SK-N-SH (cell line): ENCODE measurements around the gene CAVIN3. TPM values are rescaled to one million over a fixed set of nuclear protein-coding genes. Genes with fewer than 3 reads are reported as not detected.

Source experiments
- CTCF ChIA-PET: fragments of 300-600, 350-600 bp; formaldehyde crosslinking; extraction: SDS; loops from one replicate; lab custom pipeline; 2021; lab: Yijun Ruan, JAX
- POLR2A ChIA-PET: fragments of 350-600 bp; sonication (Branson Sonifier 250); formaldehyde crosslinking; extraction: SDS; loops from one replicate; lab custom pipeline; 2020; ENCODE audit warnings: antibody characterized with exemption, inconsistent platforms; lab: Yijun Ruan, JAX
- DNase-seq: peaks from one replicate; pipeline ENCODE4 v3.0.0; 2012
- H2AFZ ChIP-seq: fragments of 200-600 bp; sonication (generic); 2 replicates; pipeline ENCODE4 v1.8.1; 2016; ENCODE audit warnings: antibody characterized with exemption, mild to moderate bottlenecking, low read depth
- H3F3A ChIP-seq: fragments of 200-600 bp; sonication (generic); replicated peaks from 2 replicates; pipeline ENCODE3; 2016; ENCODE audit warnings: antibody characterized with exemption, mild to moderate bottlenecking; ENCODE audit not compliant: insufficient read depth
- H3K27ac ChIP-seq, 2 experiments: fragments of 200-500 bp in 1 of 2; fragments of 200-600 bp in 1 of 2; sonication (Bioruptor generic) in 1 of 2; sonication (generic), shearing (Covaris generic) in 1 of 2; 2 replicates each; pipeline versions ENCODE4 v1.5.1 to v1.6.1; 2014 to 2016; ENCODE audit warnings: low read depth in 2 of 2, inconsistent platforms in 1 of 2, low read length in 1 of 2, mild to moderate bottlenecking in 1 of 2, mixed read lengths in 1 of 2
- H3K27me3 ChIP-seq: fragments of 200-600 bp; sonication (generic), shearing (Covaris generic); 2 replicates; pipeline ENCODE4 v1.6.1; 2016; ENCODE audit warnings: mixed run types; ENCODE audit not compliant: insufficient read depth
- H3K36me3 ChIP-seq, 2 experiments: fragments of 200-500 bp in 1 of 2; fragments of 200-600 bp in 1 of 2; sonication (Bioruptor generic) in 1 of 2; sonication (generic) in 1 of 2; replicated peaks in 1 of 2; 2 replicates each; pipeline versions ENCODE3 to v1.5.1; 2014 to 2016; ENCODE audit warnings: low read length in 1 of 2, mild to moderate bottlenecking in 1 of 2; ENCODE audit not compliant: insufficient read depth in 2 of 2, control insufficient read depth in 1 of 2
- H3K4me1 ChIP-seq, 2 experiments: fragments of 200-500 bp in 1 of 2; fragments of 200-600 bp in 1 of 2; sonication (Bioruptor generic) in 1 of 2; sonication (generic), shearing (Covaris generic) in 1 of 2; 2 replicates each; pipeline versions ENCODE4 v1.5.1 to v1.6.1; 2014 to 2016; ENCODE audit warnings: low read depth in 1 of 2, low read length in 1 of 2, mixed run types in 1 of 2; ENCODE audit not compliant: insufficient read depth in 2 of 2, control insufficient read depth in 1 of 2
- H3K4me2 ChIP-seq: fragments of 200-600 bp; sonication (generic), shearing (Covaris generic); 2 replicates; pipeline ENCODE4 v1.6.1; 2017; ENCODE audit warnings: mixed run types
- H3K4me3 ChIP-seq, 2 experiments: fragments of 200-500 bp in 1 of 2; fragments of 200-600 bp in 1 of 2; sonication (Bioruptor generic) in 1 of 2; sonication (generic), shearing (Covaris generic) in 1 of 2; 2 replicates each; pipeline versions ENCODE4 v1.5.1 to v1.8.1; 2014 to 2016; ENCODE audit warnings: low read depth in 2 of 2, inconsistent platforms in 1 of 2, low read length in 1 of 2, mild to moderate bottlenecking in 1 of 2, mixed read lengths in 1 of 2, moderate library complexity in 1 of 2
- H3K79me2 ChIP-seq: fragments of 200-600 bp; sonication (generic); 2 replicates; pipeline ENCODE4 v1.8.1; 2017; ENCODE audit warnings: mild to moderate bottlenecking; ENCODE audit not compliant: insufficient read depth
- H3K9ac ChIP-seq: fragments of 200-600 bp; sonication (generic); 2 replicates; pipeline ENCODE4 v1.6.1; 2017; ENCODE audit warnings: mixed run types
- H3K9me2 ChIP-seq: fragments of 200-600 bp; sonication (generic); 2 replicates; pipeline ENCODE4 v1.6.1; 2017; ENCODE audit warnings: mixed run types
- H3K9me3 ChIP-seq: fragments of 200-600 bp; sonication (generic); 2 replicates; pipeline ENCODE4 v1.6.1; 2017; ENCODE audit warnings: mixed run types, mild to moderate bottlenecking, moderate library complexity
- H4K20me1 ChIP-seq: fragments of 200-600 bp; sonication (generic); 2 replicates; pipeline ENCODE4 v1.6.1; 2017; ENCODE audit warnings: mild to moderate bottlenecking, mixed run types; ENCODE audit not compliant: insufficient read depth
- CHD2 ChIP-seq: fragments of 150-350 bp; IDR thresholded peaks from 2 replicates; pipeline ENCODE4 v1.6.1; 2018; ENCODE audit warnings: low read length; ENCODE audit not compliant: partially characterized antibody
- EP300 ChIP-seq, 2 experiments: IDR thresholded peaks; 2 replicates each; pipeline versions ENCODE4 v1.4.0 to v1.6.1; 2012; ENCODE audit warnings: borderline replicate concordance in 1 of 2, low read depth in 1 of 2, low read length in 1 of 2
- EZH2phosphoT487 ChIP-seq: fragments of 200-600 bp; sonication (generic); IDR thresholded peaks from 2 replicates; pipeline ENCODE4 v1.6.1; 2017; ENCODE audit warnings: low read depth, mixed run types, mild to moderate bottlenecking, antibody characterized with exemption, moderate library complexity, borderline replicate concordance
- FOSL2 ChIP-seq: IDR thresholded peaks from 2 replicates; pipeline ENCODE4 v1.4.0; 2012; ENCODE audit warnings: low read depth, mild to moderate bottlenecking, moderate library complexity, borderline replicate concordance
- FOXM1 ChIP-seq: IDR thresholded peaks from 2 replicates; pipeline ENCODE4 v1.4.0; 2012; ENCODE audit warnings: low read depth, mild to moderate bottlenecking
- GABPA ChIP-seq: IDR thresholded peaks from 2 replicates; pipeline ENCODE4 v1.4.0; 2012; ENCODE audit warnings: low read depth, mild to moderate bottlenecking
- JUND ChIP-seq: IDR thresholded peaks from 2 replicates; pipeline ENCODE4 v1.4.0; 2012
- MXI1 ChIP-seq: IDR thresholded peaks from 2 replicates; pipeline ENCODE4 v1.6.1; 2012; ENCODE audit warnings: mild to moderate bottlenecking, low read depth, low read length, improper control_type of control experiment
- NRF1 ChIP-seq: IDR thresholded peaks from 2 replicates; pipeline ENCODE4 v1.6.1; 2012; ENCODE audit warnings: low read depth, mild to moderate bottlenecking, low read length
- RFX5 ChIP-seq: IDR thresholded peaks from 2 replicates; pipeline ENCODE4 v1.6.1; 2012; ENCODE audit warnings: mild to moderate bottlenecking, improper control_type of control experiment, low read length
- RXRA ChIP-seq: IDR thresholded peaks from 2 replicates; pipeline ENCODE4 v1.4.0; 2012; ENCODE audit warnings: low read depth, mild to moderate bottlenecking, borderline replicate concordance
- SMC3 ChIP-seq: IDR thresholded peaks from 2 replicates; pipeline ENCODE4 v1.6.1; 2012; ENCODE audit warnings: low read depth, low read length, improper control_type of control experiment
- TEAD4 ChIP-seq: IDR thresholded peaks from 2 replicates; pipeline ENCODE4 v1.4.0; 2012; ENCODE audit warnings: mild to moderate bottlenecking, borderline replicate concordance; ENCODE audit not compliant: insufficient read depth
- WGBS: methylation state at CpG from one replicate; pipeline ENCODE4 v1.1.6; 2017; ENCODE audit warnings: low lambda C conversion rate; 5-methylcytosine and 5-hydroxymethylcytosine counted together
- polyA plus RNA-seq, 3 experiments: library from polyadenylated mRNA; depleted of rRNA; stranded (reverse); fragments of >200 nt; gene quantifications; 2 replicates each; pipeline ENCODE4 v1.2.3, GENCODE V29; 2012
- TF ChIP-seq, protein P1 (sequence below): IDR thresholded peaks from 2 replicates; pipeline ENCODE4 v1.4.0; 2012; ENCODE audit warnings: low read depth
- TF ChIP-seq, protein P2 (sequence below): IDR thresholded peaks from 2 replicates; pipeline ENCODE4 v1.4.0; 2012; ENCODE audit warnings: low read depth, borderline replicate concordance
- TF ChIP-seq, protein P3 (sequence below): IDR thresholded peaks from 2 replicates; pipeline ENCODE4 v1.6.1; 2012; ENCODE audit warnings: mild to moderate bottlenecking, low read depth, low read length, moderate library complexity

The CAVIN3 gene
- polyA plus RNA-seq, 1 of the 3 experiments (the other 2 are of a cell fraction) = 23.5 TPM

DNA sequence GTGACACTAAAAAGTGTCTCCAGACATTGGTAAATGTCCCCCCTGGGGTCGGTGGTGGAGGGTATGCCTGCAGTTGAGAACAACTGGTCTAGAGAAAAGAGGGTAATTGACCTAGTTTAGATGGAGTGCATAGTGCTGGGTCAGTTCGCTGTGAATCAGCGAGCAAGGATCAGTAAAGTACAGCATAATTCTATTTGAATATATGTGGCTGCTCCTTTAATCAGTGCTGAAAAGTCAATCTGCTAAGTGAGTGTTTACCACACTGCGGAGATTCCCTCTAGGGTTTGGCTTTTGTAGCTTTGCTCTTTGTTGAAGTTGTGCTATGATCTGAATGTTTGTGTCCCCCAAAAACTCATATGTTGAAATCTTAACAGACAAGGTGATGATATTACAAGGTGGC, 15.0 kb downstream of the CAVIN3 start:
- H3K79me2 ChIP-seq = no peaks in the 10 kb centered on the region
- H3K27ac ChIP-seq = no peak overlapping the region
- no peak overlapping the region for H3K4me3 ChIP-seq
- WGBS = 6% methylated on average over 4 of the region's 4 CpGs
- no peak for TF ChIP-seq SMC3
- no peak for TF ChIP-seq EZH2phosphoT487
- no peak for TF ChIP-seq RXRA
- TF ChIP-seq MXI1 = no peak
- no peak for TF ChIP-seq EP300 (IDR thresholded peaks at IDR 0.05; ENCODE audit: borderline replicate concordance in 1 of 2, low read depth in 1 of 2, low read length in 1 of 2)
- TF ChIP-seq, protein P1, sequence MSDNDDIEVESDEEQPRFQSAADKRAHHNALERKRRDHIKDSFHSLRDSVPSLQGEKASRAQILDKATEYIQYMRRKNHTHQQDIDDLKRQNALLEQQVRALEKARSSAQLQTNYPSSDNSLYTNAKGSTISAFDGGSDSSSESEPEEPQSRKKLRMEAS = no peak
- TF ChIP-seq, protein P2, sequence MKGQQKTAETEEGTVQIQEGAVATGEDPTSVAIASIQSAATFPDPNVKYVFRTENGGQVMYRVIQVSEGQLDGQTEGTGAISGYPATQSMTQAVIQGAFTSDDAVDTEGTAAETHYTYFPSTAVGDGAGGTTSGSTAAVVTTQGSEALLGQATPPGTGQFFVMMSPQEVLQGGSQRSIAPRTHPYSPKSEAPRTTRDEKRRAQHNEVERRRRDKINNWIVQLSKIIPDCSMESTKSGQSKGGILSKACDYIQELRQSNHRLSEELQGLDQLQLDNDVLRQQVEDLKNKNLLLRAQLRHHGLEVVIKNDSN = no peak
- no peak for TF ChIP-seq FOXM1
- no peak for TF ChIP-seq RFX5
- no peak for TF ChIP-seq TEAD4
- no peak for TF ChIP-seq CHD2
- no peak for TF ChIP-seq FOSL2
- TF ChIP-seq GABPA = no peak
- TF ChIP-seq JUND = no peak
- TF ChIP-seq, protein P3, sequence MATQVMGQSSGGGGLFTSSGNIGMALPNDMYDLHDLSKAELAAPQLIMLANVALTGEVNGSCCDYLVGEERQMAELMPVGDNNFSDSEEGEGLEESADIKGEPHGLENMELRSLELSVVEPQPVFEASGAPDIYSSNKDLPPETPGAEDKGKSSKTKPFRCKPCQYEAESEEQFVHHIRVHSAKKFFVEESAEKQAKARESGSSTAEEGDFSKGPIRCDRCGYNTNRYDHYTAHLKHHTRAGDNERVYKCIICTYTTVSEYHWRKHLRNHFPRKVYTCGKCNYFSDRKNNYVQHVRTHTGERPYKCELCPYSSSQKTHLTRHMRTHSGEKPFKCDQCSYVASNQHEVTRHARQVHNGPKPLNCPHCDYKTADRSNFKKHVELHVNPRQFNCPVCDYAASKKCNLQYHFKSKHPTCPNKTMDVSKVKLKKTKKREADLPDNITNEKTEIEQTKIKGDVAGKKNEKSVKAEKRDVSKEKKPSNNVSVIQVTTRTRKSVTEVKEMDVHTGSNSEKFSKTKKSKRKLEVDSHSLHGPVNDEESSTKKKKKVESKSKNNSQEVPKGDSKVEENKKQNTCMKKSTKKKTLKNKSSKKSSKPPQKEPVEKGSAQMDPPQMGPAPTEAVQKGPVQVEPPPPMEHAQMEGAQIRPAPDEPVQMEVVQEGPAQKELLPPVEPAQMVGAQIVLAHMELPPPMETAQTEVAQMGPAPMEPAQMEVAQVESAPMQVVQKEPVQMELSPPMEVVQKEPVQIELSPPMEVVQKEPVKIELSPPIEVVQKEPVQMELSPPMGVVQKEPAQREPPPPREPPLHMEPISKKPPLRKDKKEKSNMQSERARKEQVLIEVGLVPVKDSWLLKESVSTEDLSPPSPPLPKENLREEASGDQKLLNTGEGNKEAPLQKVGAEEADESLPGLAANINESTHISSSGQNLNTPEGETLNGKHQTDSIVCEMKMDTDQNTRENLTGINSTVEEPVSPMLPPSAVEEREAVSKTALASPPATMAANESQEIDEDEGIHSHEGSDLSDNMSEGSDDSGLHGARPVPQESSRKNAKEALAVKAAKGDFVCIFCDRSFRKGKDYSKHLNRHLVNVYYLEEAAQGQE = no peak
- no peak for TF ChIP-seq NRF1
- H3K9me3 ChIP-seq = no peaks in the 10 kb centered on the region
- no peaks in the 10 kb centered on the region for H3K36me3 ChIP-seq
- POLR2A ChIA-PET = no interaction called here
- CTCF ChIA-PET = interaction anchor here (1.4 to 3.9 kb wide), 5 partner anchors 9 to 58 kb away, joined by 3 to 22 read pairs (median 15); no protein-coding TSS in a partner anchor
- no peak overlapping the region for H3K4me2 ChIP-seq
- H3F3A ChIP-seq = no peaks in the 10 kb centered on the region
- peaks cover 17% of the 10 kb centered on the region; the same call in 1 of the 2 replicates for H3K27me3 ChIP-seq
- H3K9me2 ChIP-seq = 0 out of 2 replicates have a peak, but pooled peaks cover 4% of the 10 kb centered on the region
- H3K9ac ChIP-seq = no peak overlapping the region
- H4K20me1 ChIP-seq = no peaks in the 10 kb centered on the region
- no peak for DNase-seq
- H2AFZ ChIP-seq = no peak overlapping the region
- H3K4me1 ChIP-seq = no peaks in the 10 kb centered on the region
